GM06990 (cell line): ENCODE results near the gene NCAM1.

Experiments used
- DNase-seq: peaks from one replicate; pipeline ENCODE4 v3.0.0-alpha.2; 2011; ENCODE audit not compliant: insufficient read length; ENCODE audit errors: extremely low read depth
- H3K27me3 ChIP-seq: replicated peaks from 2 replicates; pipeline ENCODE4 v1.6.0; 2011; ENCODE audit warnings: low read length; ENCODE audit not compliant: control insufficient read depth, insufficient read depth
- H3K36me3 ChIP-seq: 2 replicates; pipeline ENCODE4 v1.5.1; 2011; ENCODE audit warnings: low read length; ENCODE audit not compliant: control insufficient read depth, insufficient read depth
- H3K4me3 ChIP-seq: replicated peaks from 2 replicates; pipeline ENCODE4 v1.5.1; 2011; ENCODE audit warnings: low read depth, mild to moderate bottlenecking, control low read depth, low read length
- CTCF ChIP-seq: IDR thresholded peaks from 2 replicates; pipeline ENCODE4 v1.5.1; 2011; ENCODE audit warnings: low read length, control low read depth, mild to moderate bottlenecking, inconsistent platforms; ENCODE audit not compliant: insufficient read depth, poor library complexity, severe bottlenecking

Gene NCAM1

GRCh38 chr11:113240389-113240788 lies 279.2 kb downstream of the NCAM1 start:
- H3K27me3 ChIP-seq: no peaks in the 10 kb centered on the region; the same call in 1 of the 2 replicates
- no peaks in the 10 kb centered on the region for H3K36me3 ChIP-seq
- H3K4me3 ChIP-seq: no peak overlapping the region
- no peak for DNase-seq
- no peak for TF ChIP-seq CTCF

DNA sequence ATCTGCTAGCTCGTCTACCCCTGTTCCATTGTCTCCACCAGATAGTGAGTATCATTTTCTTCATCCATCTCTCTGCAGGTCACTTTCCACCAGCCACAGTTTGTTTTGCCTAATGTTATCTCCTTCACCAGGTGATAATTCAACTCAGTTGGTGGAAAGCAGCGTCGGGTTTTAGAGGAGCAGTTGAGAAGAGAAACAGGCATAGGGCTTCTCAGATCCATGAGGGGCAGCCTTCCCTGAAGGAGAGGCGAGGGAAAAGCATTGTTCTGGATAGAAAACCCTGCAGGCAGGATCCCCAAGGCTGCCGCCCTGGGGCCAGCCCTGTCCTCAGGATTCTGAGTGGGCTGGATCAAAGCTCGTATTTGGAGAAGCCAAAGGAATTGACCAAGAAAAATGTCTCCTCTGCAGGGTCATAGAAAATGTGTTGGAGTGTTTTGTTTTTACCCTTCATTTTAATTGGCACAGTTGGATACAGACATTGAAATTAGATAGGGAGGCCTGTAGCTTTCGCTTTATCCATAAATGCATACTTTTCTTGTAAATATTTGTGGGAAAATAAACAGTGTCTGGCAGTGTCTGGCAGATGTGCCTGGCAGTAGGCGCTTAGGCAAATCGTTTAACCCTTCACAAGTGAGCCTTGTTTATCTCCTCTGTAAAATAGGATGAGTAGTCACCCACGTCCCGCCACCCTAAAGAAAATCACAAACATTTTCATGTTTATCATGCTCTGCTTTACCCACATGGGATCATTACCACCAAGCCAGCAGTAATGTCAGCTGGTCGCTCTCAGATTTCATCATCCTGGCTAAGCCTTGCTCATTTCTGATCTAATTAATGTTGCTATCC lies 279.8 kb downstream of the NCAM1 start:
- no peaks in the 10 kb centered on the region; the same call in 1 of the 2 replicates for H3K27me3 ChIP-seq
- H3K4me3 ChIP-seq: no peak overlapping the region
- H3K36me3 ChIP-seq: no peaks in the 10 kb centered on the region
- no peak for TF ChIP-seq CTCF
- DNase-seq: no peak

GRCh38 chr11:113241636-113242054 lies 280.4 kb downstream of the NCAM1 start:
- H3K36me3 ChIP-seq: no peaks in the 10 kb centered on the region
- H3K27me3 ChIP-seq: no peaks in the 10 kb centered on the region; the same call in 1 of the 2 replicates
- TF ChIP-seq CTCF: no peak
- no peak for DNase-seq
- H3K4me3 ChIP-seq: no peak overlapping the region

DNA sequence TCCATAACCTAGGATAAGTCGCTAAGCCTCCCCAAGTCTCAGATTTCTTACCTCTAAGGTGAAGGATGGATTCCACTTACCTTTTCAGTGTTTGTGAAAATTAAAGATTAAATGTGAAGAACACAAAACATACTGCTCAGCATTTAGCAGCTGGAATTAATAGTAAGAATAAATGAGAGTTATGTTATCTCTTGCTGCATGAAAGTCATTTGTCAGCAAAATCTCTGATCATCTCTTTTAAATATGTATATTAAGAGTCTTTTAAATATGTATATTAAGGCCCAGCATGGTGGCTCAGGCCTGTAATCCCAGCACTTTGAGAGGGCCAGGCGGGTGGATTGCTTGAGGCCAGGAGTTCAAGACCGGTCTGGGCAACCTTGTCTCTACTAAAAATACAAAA lies 280.8 kb downstream of the NCAM1 start:
- TF ChIP-seq CTCF: no peak
- Histone ChIP-seq H3K4me3 (no peak overlapping the region), H3K27me3 (no peaks in the 10 kb centered on the region; the same call in 1 of the 2 replicates), H3K36me3 (no peaks in the 10 kb centered on the region)
- DNase-seq: no peak

- Histone ChIP-seq H3K27me3 (no peaks in the 10 kb centered on the region; the same call in none of the 2 replicates), H3K36me3 (no peaks in the 10 kb centered on the region), H3K4me3 (no peak overlapping the region)
- no peak for DNase-seq
- no peak for TF ChIP-seq CTCF
Observed at GRCh38 chr11:113242767-113243397, 281.7 kb downstream of the NCAM1 start.
